ENCODE measurements around the gene SYCP2L. TPM values are rescaled to one million over a fixed set of nuclear protein-coding genes. Genes with fewer than 3 reads are reported as not detected.

The SYCP2L gene
- total and polyA plus RNA-seq, 2 of the 8 experiments (the other 6 are each of a cell fraction or from before 2014, with no cell fraction given) = 1.7 to 4.2 TPM

DNA sequence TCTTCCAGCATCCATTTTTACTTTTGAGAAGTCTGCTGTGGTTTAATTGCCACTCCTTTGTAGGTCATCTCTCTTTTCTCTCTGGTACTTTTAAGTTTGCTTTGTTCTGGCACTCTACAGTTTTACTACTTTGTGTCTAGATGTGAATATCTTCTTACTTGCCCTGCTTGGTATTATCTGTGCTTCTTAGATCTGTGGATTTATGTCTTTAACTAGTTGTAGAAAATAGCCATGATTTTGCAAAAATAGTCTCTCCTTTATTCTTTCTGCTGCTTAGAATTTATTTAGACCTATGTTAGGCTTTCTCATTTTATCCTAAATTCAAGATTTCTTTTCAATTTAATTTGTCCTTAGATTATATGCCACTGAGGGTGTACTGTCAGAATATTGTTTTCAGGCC, 43.3 kb upstream of the SYCP2L start (continued):
- TF ChIP-seq KDM5A (IDR thresholded peaks at IDR 0.05; ENCODE audit: low read length) (no peak), TAF7 (optimal IDR thresholded peaks at IDR 0.05; ENCODE audit: borderline replicate concordance, low read depth, low read length) (no peak), CREB1 (IDR thresholded peaks at IDR 0.05) (no peak)
